Stimulated activated CD8-positive, alpha-beta memory T cell treated with anti-CD3 and anti-CD28 coated beads, Interleukin-7, amount 100 ng/mL, for 48 hours (primary cell): ENCODE measurements around the gene ICAM4.
A peak's percentile ranks its signal among the peaks of the same experiment; 100 is the strongest.

ENCODE experiments used
- DNase-seq, 2 donors: peaks; one replicate each; pipeline ENCODE4 v3.0.0-alpha.2; 2020; ENCODE audit warnings: low read depth in 1 of 2; ENCODE audit errors: extremely low read depth in 1 of 2

Gene ICAM4

DNA sequence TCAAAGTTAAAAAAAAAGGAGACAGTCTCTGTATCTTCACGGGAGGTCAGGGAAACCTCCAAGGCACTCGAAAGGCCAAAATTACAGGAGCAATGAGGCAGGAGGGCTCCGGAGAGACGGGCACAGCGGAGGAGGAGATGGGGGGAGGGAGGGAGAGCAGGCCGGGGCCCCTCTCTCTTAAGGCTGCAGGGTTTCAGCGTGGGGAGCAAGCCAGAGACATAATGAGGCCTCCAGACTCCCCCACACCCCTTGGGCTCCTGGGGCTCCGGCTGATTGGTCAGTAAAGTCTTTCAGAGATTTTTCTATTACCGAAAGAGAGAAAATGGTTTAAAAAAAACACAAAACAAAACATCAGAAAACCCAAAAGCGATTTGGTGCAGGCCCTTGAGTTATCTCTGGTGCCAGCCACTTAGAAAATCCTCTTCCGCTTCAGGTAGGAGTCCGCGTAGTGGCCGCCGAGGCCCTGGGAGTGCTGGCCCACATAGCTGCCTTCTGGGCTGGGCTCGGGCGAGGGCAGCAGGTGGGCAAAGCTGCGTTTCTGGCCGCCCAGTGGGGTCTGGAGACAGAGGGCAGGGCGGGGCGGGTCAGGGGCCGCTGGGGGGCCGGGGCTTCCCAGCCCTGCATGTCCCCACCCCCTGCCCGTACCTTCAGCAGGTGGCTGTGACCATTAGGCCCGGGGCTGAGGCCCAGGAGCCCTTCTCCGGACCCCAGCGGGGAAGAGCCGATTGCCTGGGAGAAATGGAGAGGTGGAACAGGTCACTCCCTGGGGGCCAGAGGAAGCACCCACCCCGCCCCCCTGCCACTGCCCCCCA is 30.5 kb downstream of the ICAM4 start:
- no peak for DNase-seq

DNA sequence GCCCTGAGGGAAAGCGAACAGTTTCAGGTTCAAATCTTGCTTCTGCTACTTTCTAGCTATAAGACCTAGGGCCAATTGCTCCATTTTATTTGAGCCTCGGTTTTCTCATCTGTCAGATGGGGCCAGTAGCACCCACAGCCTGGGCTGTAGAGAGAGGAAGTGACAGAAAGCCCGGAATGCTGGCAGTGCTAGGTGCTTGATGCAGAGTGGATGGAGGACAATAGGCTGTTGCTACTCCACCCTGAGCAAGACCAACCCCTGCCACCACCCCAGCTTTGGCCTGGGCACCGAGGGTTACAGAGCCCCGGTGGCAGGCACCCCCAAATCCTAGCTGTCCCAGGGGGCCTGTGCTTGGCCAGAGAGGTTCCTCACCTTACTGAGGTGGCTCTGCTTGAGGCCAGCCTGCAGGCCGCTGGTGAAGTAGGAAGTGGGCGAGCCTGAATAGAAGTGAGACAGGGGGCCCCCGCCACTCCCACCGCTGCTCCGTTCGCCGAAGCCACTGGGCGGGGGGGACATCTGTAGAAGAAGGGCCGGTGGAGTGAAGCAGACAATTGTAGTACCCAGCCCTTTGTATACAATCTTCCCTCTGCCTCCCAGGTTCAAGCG is 31.2 kb downstream of the ICAM4 start:
- DNase-seq = no peak

DNA sequence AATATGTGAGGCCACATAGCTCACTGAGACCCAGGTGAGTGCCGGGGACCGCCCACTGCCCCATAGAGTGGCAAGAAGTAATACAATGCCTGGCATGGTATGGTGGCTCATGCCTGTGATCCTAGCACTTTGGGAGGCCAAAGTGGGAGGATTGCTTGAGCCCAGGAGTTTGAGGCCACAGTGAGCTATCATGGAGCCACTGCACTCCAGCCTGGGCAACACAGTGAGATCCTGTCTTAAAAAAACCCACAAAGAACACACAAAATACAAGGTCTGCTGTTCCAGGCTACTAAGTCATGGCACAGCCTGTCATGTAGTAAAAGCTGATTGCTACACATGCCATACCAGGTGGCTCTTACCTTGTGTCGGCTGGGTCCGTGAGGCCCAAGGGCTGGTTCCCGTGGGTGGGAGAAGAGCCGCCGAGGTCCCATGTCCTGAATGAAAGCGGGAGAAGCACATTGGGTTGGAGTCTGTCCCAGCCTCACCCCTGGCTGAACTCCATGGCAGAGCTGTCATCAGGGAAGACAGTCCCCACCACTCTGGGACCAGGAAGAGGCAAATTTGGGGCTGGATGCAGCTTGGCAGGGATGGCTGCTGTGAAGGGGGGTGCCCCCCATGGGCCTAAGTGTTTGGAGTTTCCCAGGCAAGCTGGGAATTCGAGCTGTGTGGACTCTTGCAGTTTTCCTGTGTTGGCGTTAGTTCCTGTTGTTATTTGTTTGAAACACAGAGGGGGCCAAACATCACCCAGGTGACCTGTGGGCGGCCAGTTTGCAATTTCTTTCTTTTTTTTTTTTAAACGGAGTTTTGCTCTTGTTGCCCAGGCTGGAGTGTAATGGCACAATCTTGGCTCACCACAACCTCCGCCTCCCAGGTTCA is 32.3 kb downstream of the ICAM4 start:
- no peak for DNase-seq

DNA sequence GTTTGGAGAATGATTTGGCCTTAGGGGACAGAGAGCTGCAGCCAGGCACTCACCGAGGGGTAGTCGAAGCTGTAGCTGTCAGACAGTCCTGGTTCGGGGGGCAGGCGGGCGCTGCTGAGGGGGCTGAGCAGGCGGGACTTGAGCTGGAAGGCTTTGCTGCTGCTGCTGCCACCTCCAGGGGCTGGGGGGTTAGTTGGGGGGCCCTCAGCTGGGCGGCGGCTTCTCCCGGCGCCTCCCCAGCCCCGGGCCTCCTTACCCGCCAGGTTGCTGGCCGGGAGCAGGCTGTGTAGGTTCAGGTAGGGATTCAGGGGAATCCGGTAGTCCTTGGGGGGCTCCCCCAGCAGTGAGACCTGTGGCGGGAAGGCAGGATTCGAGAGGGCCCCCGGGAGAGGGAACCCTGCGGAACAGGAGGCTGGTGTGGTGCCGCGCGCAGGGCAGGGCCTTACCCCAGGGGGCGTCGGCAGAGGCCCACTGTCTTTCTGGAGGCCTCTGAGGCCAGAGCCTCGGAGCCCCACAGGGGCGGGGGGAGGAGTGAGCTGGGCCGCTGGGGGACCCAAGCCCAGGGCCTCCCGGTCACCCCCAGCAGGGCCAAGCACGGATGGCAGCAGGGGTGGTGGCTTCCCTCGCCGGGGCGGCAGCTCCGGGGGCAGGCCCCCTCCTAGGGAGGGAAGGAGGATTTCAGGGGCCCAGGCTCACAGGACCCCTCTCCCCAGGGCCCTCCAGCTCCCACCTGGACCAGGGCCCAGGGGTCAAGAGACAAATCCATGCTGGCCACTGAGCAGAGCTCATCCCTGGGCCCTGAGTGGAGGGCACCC is 34.1 kb downstream of the ICAM4 start:
- DNase-seq = no peak

DNA sequence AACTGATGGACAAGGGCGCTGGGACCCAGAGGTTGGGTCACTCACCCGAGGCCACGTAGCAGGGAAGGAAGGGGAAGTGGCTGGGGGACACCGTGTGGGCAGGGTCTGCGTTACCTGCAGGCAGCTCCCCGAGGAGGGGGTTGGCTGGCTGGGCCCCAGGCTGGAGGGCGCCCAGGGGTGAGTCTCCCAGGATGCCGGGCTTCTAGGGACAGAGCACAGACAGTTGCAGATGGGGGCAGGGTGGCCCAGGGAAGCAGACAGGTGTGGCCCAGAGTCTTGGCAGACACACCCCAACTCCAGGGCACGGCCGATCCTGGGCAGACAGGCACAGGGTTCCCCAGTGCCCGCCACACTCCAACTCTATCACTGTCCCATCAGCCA is 34.7 kb downstream of the ICAM4 start:
- no peak for DNase-seq

DNA sequence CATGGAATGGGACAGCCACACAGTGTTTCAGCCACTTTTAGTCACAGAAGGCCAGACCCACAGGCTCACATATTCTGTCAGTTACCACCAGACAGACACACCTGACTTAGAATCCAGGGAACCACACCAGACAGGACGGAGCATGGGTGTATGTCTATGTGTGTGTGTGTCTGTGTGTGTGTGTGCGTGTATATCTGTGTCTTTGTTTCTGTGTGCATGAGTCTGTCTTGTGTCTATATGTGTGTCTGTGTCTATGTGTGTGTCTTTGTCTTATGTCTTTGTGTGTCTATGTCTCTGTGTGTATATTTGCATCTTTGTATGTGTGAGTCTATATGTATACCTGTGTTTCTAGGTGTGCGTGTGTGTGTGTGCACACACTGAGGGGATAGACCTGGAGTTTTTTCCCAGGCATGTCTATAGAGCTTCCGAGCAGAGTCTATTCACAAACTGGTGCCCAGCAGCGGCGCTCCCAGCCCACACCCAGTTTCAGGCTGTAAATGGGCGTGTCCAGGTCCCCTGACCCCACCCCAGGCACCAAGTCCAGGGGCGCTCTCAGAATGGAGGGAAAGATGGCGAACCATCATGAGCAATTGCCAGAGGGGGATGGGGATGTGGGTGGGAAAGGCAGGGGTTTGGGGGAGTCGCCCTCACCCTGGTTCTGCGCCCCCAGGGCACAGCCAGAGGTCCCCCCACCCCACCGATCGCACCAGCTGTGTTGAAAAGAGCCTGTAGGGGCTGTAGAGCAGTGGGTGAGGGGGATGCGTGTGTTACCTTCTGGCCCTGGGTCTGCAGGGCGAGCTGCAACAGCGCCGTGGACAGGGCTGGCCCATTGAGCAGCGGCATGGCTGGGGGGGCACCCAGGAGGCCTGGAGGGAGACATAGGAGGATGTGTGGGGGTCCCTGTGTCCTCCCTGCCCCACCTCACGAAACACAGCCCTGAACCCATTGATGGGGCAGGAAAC is 35.4 kb downstream of the ICAM4 start:
- no peak for DNase-seq

DNA sequence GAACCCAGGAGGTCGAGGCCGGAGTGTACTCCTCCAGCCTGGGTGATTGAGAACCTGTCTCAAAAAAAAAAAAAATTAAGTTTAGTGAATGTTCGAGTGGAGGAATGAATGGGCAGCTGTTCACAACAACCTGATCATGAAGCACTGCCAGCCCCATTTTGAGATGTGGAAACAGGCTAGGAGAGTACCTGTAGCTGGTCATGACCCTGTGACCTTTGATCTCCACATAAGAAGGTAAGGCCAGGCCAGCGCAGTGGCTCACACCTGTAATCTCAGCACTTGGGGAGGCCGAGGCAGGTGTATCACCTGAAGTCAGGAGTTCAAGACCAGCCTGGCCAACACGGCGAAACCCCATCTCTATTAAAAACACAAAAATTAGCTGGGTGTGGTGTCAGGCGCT is 39.0 kb downstream of the ICAM4 start:
- no peak for DNase-seq

DNA sequence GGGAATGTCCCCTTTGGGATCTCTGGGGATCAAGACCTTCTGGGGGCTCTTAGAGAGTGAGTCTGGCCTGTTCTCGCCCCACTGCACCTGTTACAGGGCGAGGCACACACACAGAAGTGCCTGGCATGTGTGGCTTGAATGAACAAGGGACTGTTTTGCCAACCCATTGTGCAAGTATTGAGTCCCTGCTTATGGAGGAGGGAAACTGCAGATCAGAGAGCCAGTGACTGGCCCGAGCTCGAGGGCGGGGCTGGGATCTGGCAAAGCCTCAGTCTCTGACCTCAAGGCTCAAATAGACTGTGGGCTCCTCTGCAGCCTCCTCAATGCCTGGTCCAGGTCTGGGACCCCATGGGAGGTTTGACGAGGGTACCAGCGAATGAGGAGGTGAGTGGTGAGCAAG is 41.0 kb downstream of the ICAM4 start:
- DNase-seq = no peak

DNA sequence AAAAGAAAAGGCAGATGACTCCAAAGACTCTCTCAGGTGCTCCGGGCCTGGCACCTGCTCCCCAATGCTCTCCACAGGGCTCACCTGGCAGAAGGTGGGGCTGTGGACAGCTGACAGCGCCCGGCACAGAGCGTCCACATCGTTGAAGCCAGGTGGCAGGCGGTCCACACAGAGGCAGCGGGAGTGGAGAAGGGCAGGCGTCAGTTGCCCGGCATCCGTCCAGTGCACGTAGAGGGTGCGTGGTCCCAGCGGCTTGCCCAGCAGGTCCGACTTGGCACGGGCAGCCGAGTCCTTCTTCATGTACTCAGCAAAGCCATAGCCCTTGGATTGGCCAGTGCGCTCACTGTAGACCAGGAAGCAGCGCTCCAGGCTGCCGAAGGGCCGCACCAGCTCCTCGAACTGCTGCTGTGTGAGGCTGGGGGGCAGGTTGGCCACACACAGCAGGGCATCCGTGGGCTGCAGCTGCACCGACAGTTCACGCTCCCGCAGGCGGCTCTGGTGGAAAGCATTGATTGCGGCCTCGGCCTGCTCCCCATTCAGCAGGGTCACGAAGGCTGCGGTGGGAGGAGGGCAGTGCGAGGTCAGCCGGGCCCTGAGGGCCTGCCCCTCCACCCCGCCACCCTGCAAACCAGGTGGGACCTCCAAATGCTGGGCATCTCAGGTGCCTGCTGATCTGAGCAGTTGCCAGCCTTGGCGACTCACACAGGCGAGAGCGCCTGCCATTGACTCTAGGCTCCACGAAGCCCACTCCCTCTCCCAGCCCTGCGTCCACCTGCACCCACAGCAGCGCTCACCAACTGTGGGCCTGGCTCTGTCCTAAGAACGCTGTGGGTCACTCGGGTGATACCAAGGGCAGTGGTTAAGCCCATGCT is 42.0 kb downstream of the ICAM4 start:
- no peak for DNase-seq

DNA sequence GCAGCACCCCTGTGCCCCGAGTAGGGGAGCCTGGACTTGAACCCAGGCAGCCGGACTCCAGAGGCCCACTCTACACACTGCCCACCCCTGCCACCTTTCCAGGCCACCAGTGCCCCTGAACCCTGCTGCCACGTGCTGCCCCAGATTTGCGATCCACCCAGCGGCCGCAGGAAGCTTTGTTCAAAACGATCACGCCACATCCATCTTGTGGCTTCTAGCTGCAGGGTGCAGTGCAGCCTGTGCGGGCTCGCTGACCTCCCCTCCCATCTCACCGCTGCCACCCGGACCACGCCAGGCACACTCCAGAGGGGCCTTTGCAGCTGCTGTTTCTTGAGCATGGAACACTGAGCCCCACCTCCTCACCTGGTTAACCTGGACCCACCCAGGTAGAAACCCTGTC is 42.8 kb downstream of the ICAM4 start:
- DNase-seq = no peak

DNA sequence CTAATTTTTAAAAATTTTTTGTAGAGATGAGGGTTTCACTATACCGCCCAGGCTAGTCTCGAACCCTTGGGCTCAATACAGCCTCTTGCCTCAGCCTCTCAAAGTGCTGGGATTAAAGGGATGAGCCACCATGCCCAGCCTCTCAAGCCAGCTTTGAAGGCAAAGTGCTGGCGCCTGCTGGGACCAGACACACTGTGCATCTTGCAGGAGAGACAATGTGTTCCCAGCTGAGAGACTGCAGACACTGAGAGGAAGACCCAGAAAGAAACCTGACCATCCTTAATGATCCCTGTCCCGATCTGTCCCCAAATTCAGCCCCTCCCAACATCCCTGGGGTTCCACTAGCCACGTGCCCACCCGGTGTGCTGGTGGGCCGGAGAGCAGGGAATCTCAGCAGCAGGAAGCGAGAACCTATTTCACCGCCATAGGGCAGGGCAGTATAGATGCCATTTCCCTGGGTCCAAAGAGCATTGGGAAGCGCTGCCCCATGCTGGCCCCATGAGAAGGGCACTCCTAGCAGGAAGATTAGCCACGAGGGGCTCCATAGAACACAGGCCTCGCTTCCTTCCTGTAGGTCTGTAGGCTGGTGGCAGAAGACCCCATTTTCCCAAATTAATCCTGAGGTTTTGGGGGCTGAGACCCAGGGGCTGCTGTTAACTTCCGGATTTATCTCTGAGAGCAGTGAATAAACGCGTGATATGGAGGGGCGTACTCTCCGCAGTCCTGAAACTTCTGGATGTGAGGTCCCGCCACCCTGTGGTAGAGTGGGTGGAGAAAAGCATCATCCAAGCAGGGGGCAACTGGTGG is 45.6 kb downstream of the ICAM4 start:
- DNase-seq = no peak

DNA sequence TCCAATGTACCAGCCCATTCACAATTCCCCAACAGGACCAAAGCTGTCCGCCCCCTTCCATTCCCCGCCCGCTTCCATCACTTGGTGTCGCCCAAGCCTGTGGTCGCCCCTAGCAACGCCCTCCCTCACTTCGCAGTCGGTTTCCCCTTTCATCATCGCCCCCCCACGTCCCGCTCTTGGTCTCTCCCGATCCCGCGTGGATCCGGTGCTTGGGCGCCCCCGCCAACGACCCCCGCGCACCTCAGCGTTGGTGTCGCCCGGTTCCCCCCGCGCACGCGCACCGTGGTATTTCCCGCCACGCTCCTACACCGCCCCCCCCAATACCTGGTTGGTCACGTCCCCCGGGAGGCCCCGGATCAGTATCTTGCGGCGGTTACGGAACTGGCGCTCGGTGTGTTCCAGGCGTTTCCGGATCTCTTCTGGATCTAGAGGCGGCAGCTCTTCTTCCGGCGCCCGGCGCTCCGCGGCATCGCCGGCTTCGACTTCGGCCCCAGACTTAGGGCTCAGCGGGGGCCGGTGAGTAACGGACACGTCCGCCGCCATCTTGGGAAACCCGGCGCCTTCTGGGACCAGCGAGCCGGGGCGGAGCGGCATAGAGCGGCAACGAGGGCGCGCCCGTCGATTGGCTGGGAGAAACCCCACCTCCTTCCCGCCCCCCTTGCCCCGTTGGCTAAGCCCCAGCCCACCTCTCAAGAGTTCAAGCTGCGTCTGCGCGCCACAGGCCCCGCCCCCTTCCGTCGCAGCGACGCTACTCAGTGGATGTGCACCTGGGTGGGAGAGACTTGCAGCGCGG is 46.4 kb downstream of the ICAM4 start, which contains the start of gene RAVER1:
Gene RAVER1, minus strand, starts transcription at position 565 of the 793 bp plus-strand sequence. Its CDS starts 22 bp downstream, at position 543.
- DNase-seq = peak; percentile 97 to 98

DNA sequence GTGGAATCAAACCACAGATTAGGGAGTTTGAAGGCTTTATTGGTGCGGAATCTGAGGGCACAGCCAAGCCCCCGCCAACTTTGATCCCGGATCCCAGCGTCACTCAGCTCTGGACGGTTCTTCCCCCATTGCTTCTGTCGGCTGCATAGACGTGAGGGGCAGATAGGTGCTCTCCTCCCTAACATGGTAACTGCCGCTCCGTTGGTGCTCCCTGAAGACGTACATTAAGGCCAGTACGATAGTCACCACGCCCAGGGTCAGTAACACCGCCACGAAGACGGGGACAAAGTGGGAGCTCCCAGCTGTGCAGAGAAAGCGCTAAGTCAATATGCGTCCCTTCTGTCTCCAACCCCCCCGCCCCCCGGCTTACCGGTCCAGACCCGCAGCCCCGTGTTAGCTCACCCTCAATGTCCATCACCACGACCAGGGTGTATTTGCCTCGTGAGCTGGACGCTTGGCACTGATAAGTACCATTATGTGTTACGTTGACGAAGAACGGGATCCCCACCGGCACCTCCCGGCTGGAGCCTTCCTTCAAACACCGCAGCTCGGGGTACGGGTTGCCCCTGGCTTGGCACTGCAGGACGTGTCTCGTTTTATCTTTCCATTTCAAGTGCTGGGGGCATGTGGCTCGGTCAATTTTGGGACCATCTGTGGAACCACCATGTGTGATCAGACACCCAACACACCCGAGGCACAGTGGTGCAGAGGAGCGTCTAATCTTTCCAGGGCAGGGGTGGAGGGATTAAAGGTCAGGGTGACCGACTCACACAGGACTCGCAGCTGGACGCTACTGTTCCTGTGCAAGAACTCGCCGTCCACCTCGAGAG is 47.2 kb downstream of the ICAM4 start:
- no peak for DNase-seq

DNA sequence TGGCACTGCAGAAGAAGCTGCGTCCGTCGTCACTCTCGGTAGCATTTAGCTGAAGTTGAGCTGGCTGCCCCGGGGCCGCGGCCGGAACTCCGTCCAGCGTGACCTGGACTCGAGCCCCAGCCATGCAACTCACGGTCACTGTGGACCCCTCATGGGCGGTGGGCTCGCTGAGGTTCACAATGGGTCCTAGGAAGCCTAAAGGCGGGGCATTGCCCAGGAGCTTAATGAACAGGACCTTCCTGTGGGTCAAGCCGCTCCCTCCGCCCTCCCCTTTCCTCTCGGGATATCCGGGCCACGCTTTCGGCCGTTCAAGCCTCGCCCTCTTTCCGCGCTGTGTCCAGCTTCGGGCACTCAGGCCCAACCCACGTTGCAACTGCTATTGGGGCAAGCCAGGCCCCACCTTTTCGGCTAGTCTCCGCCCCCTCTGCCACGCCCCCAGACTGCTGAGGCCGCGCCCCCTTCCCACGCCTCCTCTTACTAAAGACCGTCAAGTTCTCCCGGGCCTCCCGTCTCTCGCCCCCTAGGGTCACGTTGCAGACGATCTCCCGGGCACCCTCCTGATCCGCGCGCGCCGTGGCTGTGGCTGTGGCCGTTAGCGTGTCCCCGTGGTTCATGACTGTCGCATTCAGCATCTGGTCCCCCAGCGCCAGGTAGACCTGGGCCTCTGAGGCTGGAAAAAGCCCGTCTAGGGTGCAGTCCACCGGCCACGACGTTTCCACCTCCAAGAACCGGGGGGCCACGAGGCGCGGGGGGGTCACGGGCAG is 48.0 kb downstream of the ICAM4 start:
- DNase-seq = peak in 1 of 2 donors; percentile 38

DNA sequence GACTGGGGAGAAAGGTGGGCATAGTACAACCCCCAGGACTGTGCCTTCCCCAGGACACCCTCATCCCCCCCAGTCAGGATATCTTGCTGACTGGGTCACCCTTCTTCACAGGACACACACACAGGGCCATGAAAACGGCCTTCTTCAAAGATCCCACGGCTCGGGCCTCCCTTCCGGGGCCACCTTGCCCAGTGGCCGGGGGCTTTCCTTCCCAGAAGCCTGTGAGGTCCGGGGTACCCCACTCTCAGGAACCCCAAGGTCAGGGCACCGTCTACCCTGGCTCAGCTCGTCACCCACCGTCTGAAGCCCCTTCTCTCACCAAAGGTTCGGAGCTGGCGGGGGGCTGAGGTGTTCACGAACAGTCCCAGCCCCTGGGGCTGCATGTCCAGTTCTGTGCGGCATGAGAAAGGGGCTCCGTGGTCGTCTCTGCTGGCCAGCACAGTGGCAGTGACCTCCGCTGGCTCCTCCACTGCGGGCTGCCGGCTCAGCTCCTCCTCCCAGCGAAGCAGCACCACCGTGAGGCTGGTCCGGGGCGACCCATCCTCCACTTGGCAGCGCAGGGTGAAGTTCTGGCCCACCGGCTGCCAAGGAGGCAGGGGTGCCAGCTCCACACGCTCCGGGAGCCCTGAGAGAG is 48.7 kb downstream of the ICAM4 start:
- no peak for DNase-seq
